HFFc6 (cell line): ENCODE data around the gene PGAM2. TPM values are rescaled to one million over a fixed set of nuclear protein-coding genes. Genes with fewer than 3 reads are reported as not detected.

Source experiments
- DNase-seq: peaks from one replicate; pipeline ENCODE4 v3.0.0-alpha.2; 2018
- H3K27ac Mint-ChIP-seq: 2 replicates; pipeline ENCODE4 v1.8.0; 2020; ENCODE audit warnings: mild to moderate bottlenecking, mixed read lengths
- H3K27me3 Mint-ChIP-seq: 2 replicates; pipeline ENCODE4 v1.8.0; 2021; ENCODE audit warnings: mild to moderate bottlenecking, moderate library complexity, mixed read lengths; ENCODE audit not compliant: insufficient read depth
- H3K36me3 Mint-ChIP-seq: 2 replicates; pipeline ENCODE4 v1.8.0; 2021; ENCODE audit warnings: low read depth, mixed read lengths
- H3K4me1 Mint-ChIP-seq: 2 replicates; pipeline ENCODE4 v1.8.0; 2020; ENCODE audit warnings: low read depth, mixed read lengths
- H3K4me3 Mint-ChIP-seq: 2 replicates; pipeline ENCODE4 v1.8.0; 2020; ENCODE audit warnings: mild to moderate bottlenecking, moderate library complexity, mixed read lengths
- H3K9me3 Mint-ChIP-seq: 2 replicates; pipeline ENCODE4 v1.8.0; 2020; ENCODE audit warnings: mild to moderate bottlenecking, mixed read lengths
- CTCF ChIP-seq: fragments of 200-600 bp; sonication (generic); IDR thresholded peaks from 2 replicates; pipeline ENCODE4 v1.5.0; 2021; ENCODE audit warnings: antibody characterized with exemption, mild to moderate bottlenecking
- total RNA-seq, 6 experiments: library from RNA; stranded (reverse); fragmentation: NEBNext Ultra II Directional; extraction: Animal tissue kit (Norgen Biotek cat#: 25700); gene quantifications; 2 replicates in 1 of 6; 3 replicates in 5 of 6; pipeline ENCODE4 v1.2.3, GENCODE V29; 2021

The PGAM2 gene
- total RNA-seq, 6 experiments from 2014 or later = 0.26 to 0.51 (median 0.35) TPM; not detected in 2

DNA sequence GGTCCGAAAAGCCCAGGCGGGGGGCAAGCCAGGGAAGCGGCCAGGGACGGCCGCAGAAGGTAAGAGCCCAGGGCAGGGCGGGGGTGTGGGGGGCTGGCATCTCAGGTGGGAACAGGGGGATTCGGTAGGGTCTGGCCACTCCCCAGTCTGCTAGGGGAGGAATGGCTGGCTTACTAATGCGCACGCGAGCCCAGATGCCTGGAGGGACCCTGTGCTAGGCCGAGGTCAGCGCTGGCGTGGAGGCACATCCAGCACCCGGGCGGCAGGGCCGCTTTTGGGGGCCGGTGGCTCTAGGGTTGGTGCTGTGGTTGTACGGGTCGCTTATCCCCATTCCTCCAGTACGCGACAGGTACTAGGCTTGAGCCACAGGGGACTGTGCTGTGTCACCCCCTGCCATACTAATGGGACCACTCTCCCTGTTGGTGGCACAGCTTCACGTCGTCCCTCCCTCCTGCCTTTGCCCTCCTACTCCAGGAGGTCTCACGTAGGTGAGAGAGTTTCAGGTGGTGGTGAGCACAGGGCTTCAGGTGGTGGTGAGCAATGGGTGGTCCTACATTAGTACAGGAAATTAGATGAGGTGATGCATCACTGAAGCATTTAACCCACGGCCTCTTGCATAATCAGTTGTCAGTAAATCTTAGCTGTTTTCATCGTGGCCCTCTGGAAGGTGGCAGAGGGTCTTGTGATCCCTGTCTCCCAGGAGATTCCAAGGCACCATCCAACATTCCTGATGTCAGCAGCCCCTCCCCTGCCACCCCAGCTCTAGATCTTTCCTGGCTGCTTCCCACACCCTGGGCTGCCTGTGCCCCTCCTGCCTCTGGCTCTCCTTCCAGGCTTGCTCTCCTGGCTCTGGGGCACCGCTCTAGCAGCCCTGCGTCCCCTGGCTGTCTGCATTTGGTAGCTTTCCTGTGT lies 39.7 kb upstream of the PGAM2 start:
- DNase-seq = peak; percentile 46
- H3K4me1 Mint-ChIP-seq = peaks cover 44% of the 10 kb centered on the region
- TF ChIP-seq CTCF = peak; percentile 7; the same call in 1 of the 2 replicates
- H3K9me3 Mint-ChIP-seq = no peaks in the 10 kb centered on the region
- H3K36me3 Mint-ChIP-seq = no peaks in the 10 kb centered on the region
- H3K27ac Mint-ChIP-seq = peak overlapping the region; percentile 91
- H3K4me3 Mint-ChIP-seq = peak overlapping the region; percentile 88
- no peaks in the 10 kb centered on the region; the same call in 1 of the 2 replicates for H3K27me3 Mint-ChIP-seq

GRCh38 chr7:44103923-44104859 lies 38.8 kb upstream of the PGAM2 start, which contains the start of gene AEBP1:
Gene AEBP1, plus strand, starts transcription at chr7:44104345. Its CDS starts 321 bp downstream, at chr7:44104666.
- Mint-ChIP-seq H3K36me3 (no peaks in the 10 kb centered on the region), H3K27ac (peak within 1 kb of the TSS; percentile 92), H3K9me3 (no peaks in the 10 kb centered on the region), H3K4me3 (peak within 1 kb of the TSS; percentile 88), H3K27me3 (no peaks in the 10 kb centered on the region; the same call in 1 of the 2 replicates), H3K4me1 (peaks cover 51% of the 10 kb centered on the region)
- TF ChIP-seq CTCF = no peak
- DNase-seq = peak; percentile 31

DNA sequence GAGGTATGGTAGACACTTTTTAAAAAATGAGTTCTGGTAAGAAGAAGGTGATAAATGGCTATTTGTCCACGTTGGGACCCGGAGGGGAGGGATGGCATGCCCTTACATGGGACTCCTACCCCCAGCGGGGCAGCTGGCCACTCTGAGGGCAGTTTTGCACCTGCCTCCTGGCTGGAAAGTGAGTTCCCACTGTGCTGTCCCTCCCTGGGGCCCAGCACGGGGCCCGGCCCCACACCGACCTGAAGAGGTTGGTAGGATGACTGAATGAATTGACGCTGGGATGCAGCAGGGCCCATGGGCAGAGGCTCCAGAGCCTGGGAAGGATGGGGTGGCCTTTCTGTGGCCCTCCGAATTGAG lies 38.2 kb upstream of the PGAM2 start:
- no peaks in the 10 kb centered on the region for H3K36me3 Mint-ChIP-seq
- H3K9me3 Mint-ChIP-seq = no peaks in the 10 kb centered on the region
- TF ChIP-seq CTCF = no peak
- H3K4me1 Mint-ChIP-seq = peaks cover 51% of the 10 kb centered on the region
- H3K27ac Mint-ChIP-seq = peak overlapping the region; percentile 92
- DNase-seq = no peak
- peak overlapping the region; percentile 16; the same call in 1 of the 2 replicates for H3K4me3 Mint-ChIP-seq
- H3K27me3 Mint-ChIP-seq = no peaks in the 10 kb centered on the region; the same call in 1 of the 2 replicates

DNA sequence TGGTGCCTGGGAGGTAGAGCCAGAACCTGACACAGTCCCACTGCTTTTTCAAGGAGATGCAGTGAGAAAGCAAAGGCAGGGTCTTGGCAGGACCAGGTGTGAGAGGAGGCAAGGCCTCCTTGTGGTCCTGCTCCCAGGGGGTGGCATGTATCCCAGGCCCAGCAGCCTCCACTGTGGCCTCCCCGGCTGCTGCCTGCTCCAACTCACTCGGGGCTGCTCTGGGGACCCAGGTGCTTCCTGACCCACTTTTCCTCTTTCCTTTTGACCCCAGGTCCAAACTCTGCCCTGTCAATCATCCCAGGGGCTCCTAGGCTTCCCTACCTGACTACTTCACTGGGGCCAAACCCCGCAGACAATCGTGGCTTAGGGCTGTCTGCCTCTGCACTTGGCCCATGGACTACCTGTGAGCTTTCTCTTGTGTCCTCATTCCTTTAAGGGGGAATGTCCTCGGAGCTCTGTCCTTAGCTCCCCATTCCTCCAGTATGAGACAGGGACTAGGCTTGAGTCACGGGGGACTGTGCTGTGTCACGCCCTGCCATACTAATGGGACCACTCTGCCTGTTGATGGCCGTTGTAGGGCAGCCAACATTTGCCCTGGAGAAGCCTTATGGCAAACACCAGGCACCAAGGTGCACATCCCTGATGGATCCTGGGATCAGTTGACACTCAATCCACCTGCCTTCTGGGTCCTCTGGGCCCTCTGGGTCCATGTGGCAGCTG lies 37.6 kb upstream of the PGAM2 start:
- no peak for DNase-seq
- no peaks in the 10 kb centered on the region; the same call in 1 of the 2 replicates for H3K27me3 Mint-ChIP-seq
- peak overlapping the region; percentile 92 for H3K27ac Mint-ChIP-seq
- H3K4me3 Mint-ChIP-seq = peak overlapping the region; percentile 16; the same call in 1 of the 2 replicates
- H3K36me3 Mint-ChIP-seq = no peaks in the 10 kb centered on the region
- no peak for TF ChIP-seq CTCF
- H3K9me3 Mint-ChIP-seq = no peaks in the 10 kb centered on the region
- H3K4me1 Mint-ChIP-seq = peaks cover 51% of the 10 kb centered on the region
